ENCODE measurements around the gene COL13A1. TPM values are rescaled to one million over a fixed set of nuclear protein-coding genes. Genes with fewer than 3 reads are reported as not detected.

COL13A1 gene
- total RNA-seq, 1 donor from 2014 or later: not detected

GRCh38 chr10:69831231-69831855 lies 29.6 kb downstream of the COL13A1 start:
- DNase-seq (ENCODE audit: low spot score): no peak
- no peaks in the 10 kb centered on the region for H3K36me3 Mint-ChIP-seq (ENCODE audit: low read depth)
- intact Hi-C loops (cut with micrococcal nuclease): no loop called here
- H3K9me3 Mint-ChIP-seq: no peaks in the 10 kb centered on the region
- H3K27me3 Mint-ChIP-seq (ENCODE audit: insufficient read depth): peaks cover 25% of the 10 kb centered on the region
- H3K4me1 Mint-ChIP-seq (ENCODE audit: low read depth): no peaks in the 10 kb centered on the region
- H3K27ac Mint-ChIP-seq: no peak overlapping the region
- no peak overlapping the region for H3K4me3 Mint-ChIP-seq

GRCh38 chr10:69835233-69835632 lies 33.5 kb downstream of the COL13A1 start:
- Mint-ChIP-seq H3K36me3 (ENCODE audit: low read depth) (no peaks in the 10 kb centered on the region), H3K27me3 (ENCODE audit: insufficient read depth) (peaks cover 15% of the 10 kb centered on the region), H3K9me3 (no peaks in the 10 kb centered on the region), H3K27ac (no peak overlapping the region), H3K4me3 (no peak overlapping the region), H3K4me1 (ENCODE audit: low read depth) (no peaks in the 10 kb centered on the region)
- DNase-seq (ENCODE audit: low spot score): no peak
- intact Hi-C loops (cut with micrococcal nuclease): no loop called here

- intact Hi-C loops (cut with micrococcal nuclease): no loop called here
- Mint-ChIP-seq H3K4me3 (no peak overlapping the region), H3K9me3 (no peaks in the 10 kb centered on the region), H3K36me3 (ENCODE audit: low read depth) (no peaks in the 10 kb centered on the region), H3K27ac (no peak overlapping the region), H3K27me3 (ENCODE audit: insufficient read depth) (peaks cover 15% of the 10 kb centered on the region), H3K4me1 (ENCODE audit: low read depth) (no peaks in the 10 kb centered on the region)
- DNase-seq (ENCODE audit: low spot score): no peak
Observed at GRCh38 chr10:69835875-69836730, 34.4 kb downstream of the COL13A1 start.

DNA sequence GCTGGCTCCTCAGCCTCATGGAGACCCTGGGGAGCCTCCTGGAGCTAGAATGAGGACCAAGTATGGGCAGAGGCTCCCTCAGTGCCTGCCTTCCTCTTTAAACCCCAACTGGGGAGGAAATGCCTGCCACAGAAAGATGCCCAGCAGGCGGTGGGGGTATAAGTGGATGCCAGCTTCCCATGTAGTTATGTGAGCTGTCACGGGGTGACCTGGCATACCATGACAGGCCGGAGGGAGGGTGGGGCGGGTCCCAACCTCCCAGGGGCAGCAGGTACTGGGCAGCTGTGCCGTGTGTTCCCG lies 35.0 kb downstream of the COL13A1 start:
- intact Hi-C loops (cut with micrococcal nuclease): no loop called here
- Mint-ChIP-seq H3K27me3 (ENCODE audit: insufficient read depth) (peaks cover 20% of the 10 kb centered on the region), H3K4me1 (ENCODE audit: low read depth) (no peaks in the 10 kb centered on the region), H3K4me3 (no peak overlapping the region), H3K36me3 (ENCODE audit: low read depth) (no peaks in the 10 kb centered on the region), H3K9me3 (no peaks in the 10 kb centered on the region), H3K27ac (no peak overlapping the region)
- DNase-seq (ENCODE audit: low spot score): no peak

DNA sequence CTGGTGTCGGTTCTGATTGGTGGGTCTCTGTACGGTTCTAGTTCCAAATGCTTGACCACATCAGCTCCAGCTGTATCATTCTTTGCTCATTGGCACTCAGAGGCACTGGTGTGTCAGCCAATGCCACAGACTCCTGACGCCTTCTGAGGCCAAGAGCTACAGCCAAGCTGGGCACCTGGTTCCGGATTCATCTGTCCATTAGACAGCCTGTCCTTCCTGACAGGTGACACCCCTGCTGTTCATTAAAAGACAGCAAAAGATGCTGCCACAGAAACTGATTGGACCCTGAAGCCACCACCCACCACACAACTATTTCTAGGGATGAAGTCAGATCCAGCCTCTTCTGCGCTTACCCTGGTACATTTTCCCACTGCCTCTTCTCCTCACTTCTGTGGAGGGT lies 35.6 kb downstream of the COL13A1 start:
- H3K27ac Mint-ChIP-seq: no peak overlapping the region
- H3K9me3 Mint-ChIP-seq: no peaks in the 10 kb centered on the region
- H3K27me3 Mint-ChIP-seq (ENCODE audit: insufficient read depth): peaks cover 22% of the 10 kb centered on the region
- no peaks in the 10 kb centered on the region for H3K36me3 Mint-ChIP-seq (ENCODE audit: low read depth)
- no peak overlapping the region for H3K4me3 Mint-ChIP-seq
- intact Hi-C loops (cut with micrococcal nuclease): no loop called here
- no peak for DNase-seq (ENCODE audit: low spot score)
- no peaks in the 10 kb centered on the region for H3K4me1 Mint-ChIP-seq (ENCODE audit: low read depth)

GRCh38 chr10:69838418-69838817 lies 36.7 kb downstream of the COL13A1 start:
- Mint-ChIP-seq H3K4me1 (ENCODE audit: low read depth) (no peaks in the 10 kb centered on the region), H3K9me3 (no peaks in the 10 kb centered on the region), H3K36me3 (ENCODE audit: low read depth) (no peaks in the 10 kb centered on the region), H3K4me3 (no peak overlapping the region), H3K27ac (no peak overlapping the region), H3K27me3 (ENCODE audit: insufficient read depth) (peaks cover 22% of the 10 kb centered on the region)
- no peak for DNase-seq (ENCODE audit: low spot score)
- intact Hi-C loops (cut with micrococcal nuclease): no loop called here

GRCh38 chr10:69838853-69839252 lies 37.1 kb downstream of the COL13A1 start:
- intact Hi-C loops (cut with micrococcal nuclease): no loop called here
- Mint-ChIP-seq H3K36me3 (ENCODE audit: low read depth) (no peaks in the 10 kb centered on the region), H3K4me3 (no peak overlapping the region), H3K27ac (no peak overlapping the region), H3K9me3 (no peaks in the 10 kb centered on the region), H3K4me1 (ENCODE audit: low read depth) (no peaks in the 10 kb centered on the region), H3K27me3 (ENCODE audit: insufficient read depth) (peaks cover 19% of the 10 kb centered on the region)
- DNase-seq (ENCODE audit: low spot score): no peak

- intact Hi-C loops (cut with micrococcal nuclease): no loop called here
- Mint-ChIP-seq H3K4me1 (ENCODE audit: low read depth) (no peaks in the 10 kb centered on the region), H3K27me3 (ENCODE audit: insufficient read depth) (peaks cover 19% of the 10 kb centered on the region), H3K36me3 (ENCODE audit: low read depth) (no peaks in the 10 kb centered on the region), H3K27ac (no peak overlapping the region), H3K4me3 (no peak overlapping the region), H3K9me3 (no peaks in the 10 kb centered on the region)
- DNase-seq (ENCODE audit: low spot score): no peak
Observed at GRCh38 chr10:69839696-69840345, 38.1 kb downstream of the COL13A1 start.

DNA sequence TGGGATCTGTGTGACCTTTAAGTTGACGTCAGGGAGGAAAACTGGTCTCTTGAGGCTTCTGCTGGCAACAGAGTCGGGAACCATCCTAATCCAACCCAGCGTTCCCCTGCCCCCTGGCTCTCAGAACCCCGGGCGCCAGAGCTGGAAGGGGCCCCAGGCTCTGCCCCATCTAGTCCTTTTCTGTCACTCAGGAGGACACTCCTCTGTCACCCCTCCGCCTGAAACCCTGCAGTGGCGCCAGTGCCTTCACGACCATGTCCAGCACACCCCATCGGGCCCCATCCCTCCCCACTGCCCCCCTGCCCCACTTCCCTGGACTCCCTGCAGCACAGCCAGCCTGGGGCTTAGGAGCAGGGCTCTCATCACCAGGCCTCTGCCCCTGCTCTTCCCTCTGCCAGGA lies 39.1 kb downstream of the COL13A1 start:
- no peak overlapping the region for H3K4me3 Mint-ChIP-seq
- DNase-seq (ENCODE audit: low spot score): no peak
- intact Hi-C loops (cut with micrococcal nuclease): no loop called here
- no peaks in the 10 kb centered on the region for H3K36me3 Mint-ChIP-seq (ENCODE audit: low read depth)
- no peaks in the 10 kb centered on the region for H3K4me1 Mint-ChIP-seq (ENCODE audit: low read depth)
- no peak overlapping the region for H3K27ac Mint-ChIP-seq
- H3K27me3 Mint-ChIP-seq (ENCODE audit: insufficient read depth): peaks cover 13% of the 10 kb centered on the region
- no peaks in the 10 kb centered on the region for H3K9me3 Mint-ChIP-seq

DNA sequence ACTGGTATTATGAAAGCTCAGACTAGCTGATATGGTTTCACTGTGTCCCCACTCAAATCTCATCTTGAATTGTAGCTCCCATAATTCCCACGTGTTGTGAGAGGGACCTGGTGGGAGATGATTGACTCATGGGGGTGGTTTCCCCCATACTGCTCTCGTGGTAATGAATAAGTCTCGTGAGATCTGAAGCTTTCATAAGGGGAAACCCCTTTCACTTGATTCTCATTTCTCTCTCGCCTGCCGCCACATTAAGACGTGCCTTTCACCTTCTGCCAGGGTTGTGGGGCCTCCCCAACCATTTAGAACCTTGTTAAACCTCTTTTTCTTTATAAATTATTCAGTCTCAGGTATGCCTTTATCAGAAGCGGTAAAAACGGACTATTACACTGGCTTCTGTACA lies 40.3 kb downstream of the COL13A1 start:
- Mint-ChIP-seq H3K27ac (no peak overlapping the region), H3K4me1 (ENCODE audit: low read depth) (no peaks in the 10 kb centered on the region), H3K27me3 (ENCODE audit: insufficient read depth) (peaks cover 14% of the 10 kb centered on the region), H3K9me3 (no peaks in the 10 kb centered on the region), H3K4me3 (no peak overlapping the region), H3K36me3 (ENCODE audit: low read depth) (no peaks in the 10 kb centered on the region)
- intact Hi-C loops (cut with micrococcal nuclease): no loop called here
- DNase-seq (ENCODE audit: low spot score): no peak

GRCh38 chr10:69842882-69843281 lies 41.2 kb downstream of the COL13A1 start:
- no peak for DNase-seq (ENCODE audit: low spot score)
- intact Hi-C loops (cut with micrococcal nuclease): no loop called here
- Mint-ChIP-seq H3K4me3 (no peak overlapping the region), H3K4me1 (ENCODE audit: low read depth) (no peaks in the 10 kb centered on the region), H3K9me3 (no peaks in the 10 kb centered on the region), H3K36me3 (ENCODE audit: low read depth) (no peaks in the 10 kb centered on the region), H3K27ac (no peak overlapping the region), H3K27me3 (ENCODE audit: insufficient read depth) (peaks cover 16% of the 10 kb centered on the region)

DNA sequence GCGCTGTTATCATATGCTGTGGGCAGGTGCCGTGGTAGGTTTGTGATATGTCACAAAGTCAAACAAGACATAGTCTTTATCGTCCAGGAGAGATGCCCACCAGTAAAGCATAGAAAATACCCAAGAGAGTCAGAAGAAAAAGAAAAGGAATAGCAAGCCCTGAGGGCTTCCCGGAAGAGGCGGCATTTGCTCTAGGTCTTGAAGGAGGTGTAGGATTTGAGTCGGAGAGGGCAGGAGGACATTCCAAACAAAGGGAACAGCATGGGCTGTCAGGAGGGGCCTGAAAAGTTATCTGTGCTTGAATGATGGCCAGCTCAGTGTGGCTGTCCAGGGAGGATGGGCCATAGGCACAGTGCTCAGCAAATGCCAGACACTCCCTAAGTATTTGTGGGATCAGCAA lies 42.2 kb downstream of the COL13A1 start:
- H3K27ac Mint-ChIP-seq: no peak overlapping the region
- DNase-seq (ENCODE audit: low spot score): no peak

DNA sequence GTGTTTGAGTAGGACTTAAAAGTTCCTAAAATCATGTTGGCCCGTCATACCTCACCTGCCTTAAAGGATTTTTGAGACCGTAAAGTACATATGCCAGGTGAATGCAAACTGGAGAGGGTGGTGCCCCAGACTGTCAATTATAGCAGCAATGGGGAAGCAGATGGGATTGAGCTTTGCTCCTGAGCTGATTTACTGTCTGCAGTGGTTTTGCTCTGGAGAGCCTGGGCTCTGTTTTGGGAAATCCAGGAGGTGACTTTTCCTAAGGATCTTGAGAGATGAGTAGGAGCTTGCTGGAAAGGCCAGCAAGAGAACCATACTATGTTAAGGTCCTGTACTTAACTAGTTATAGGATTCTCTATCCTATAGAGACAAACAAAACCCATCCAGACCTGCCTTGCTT lies 43.0 kb downstream of the COL13A1 start:
- peaks cover 13% of the 10 kb centered on the region for H3K27me3 Mint-ChIP-seq (ENCODE audit: insufficient read depth)
- H3K9me3 Mint-ChIP-seq: no peaks in the 10 kb centered on the region
- no peak overlapping the region for H3K27ac Mint-ChIP-seq
- DNase-seq (ENCODE audit: low spot score): no peak
- intact Hi-C loops (cut with micrococcal nuclease): no loop called here
- H3K36me3 Mint-ChIP-seq (ENCODE audit: low read depth): no peaks in the 10 kb centered on the region
- no peak overlapping the region for H3K4me3 Mint-ChIP-seq
- H3K4me1 Mint-ChIP-seq (ENCODE audit: low read depth): no peaks in the 10 kb centered on the region

More for the DNA sequence above, 42.2 kb downstream of the COL13A1 start:
- Mint-ChIP-seq H3K9me3 (no peaks in the 10 kb centered on the region), H3K27me3 (ENCODE audit: insufficient read depth) (peaks cover 16% of the 10 kb centered on the region), H3K4me1 (ENCODE audit: low read depth) (no peaks in the 10 kb centered on the region), H3K36me3 (ENCODE audit: low read depth) (no peaks in the 10 kb centered on the region), H3K4me3 (no peak overlapping the region)
- intact Hi-C loops (cut with micrococcal nuclease): no loop called here

All from activated T-helper 1 cell treated with anti-CD3 and anti-CD28 coated beads, Interleukin-12 subunit alpha, Interleukin-12 subunit beta, Interleukin-2, Interleukin-4 antibody, amounts not matched to agents 30 ng/mL and 10 ng/mL and 1 ng/mL, durations not matched to agents 14 hours and 24 hours and 36 hours (primary cell).